Brain microvascular endothelial cell (primary cell): ENCODE measurements around the gene CMKLR1.

Experiments
- DNase-seq: peaks from one replicate; pipeline ENCODE4 v3.0.0-alpha.2; 2020
- H3K27ac ChIP-seq: fragments of 250-450 bp; sonication (Bioruptor Pico); 2 replicates; pipeline ENCODE4 v1.5.1; 2020; ENCODE audit warnings: mild to moderate bottlenecking, moderate library complexity
- H3K27me3 ChIP-seq: fragments of 250-450 bp; sonication (Bioruptor Pico); replicated peaks from 2 replicates; pipeline ENCODE4 v1.5.1; 2020; ENCODE audit warnings: mild to moderate bottlenecking
- H3K36me3 ChIP-seq: fragments of 250-450 bp; sonication (Bioruptor Pico); replicated peaks from 2 replicates; pipeline ENCODE4 v1.5.1; 2020; ENCODE audit warnings: mild to moderate bottlenecking
- H3K4me3 ChIP-seq: 2 replicates; pipeline ENCODE4 v1.5.1; 2011; ENCODE audit warnings: low read depth, mild to moderate bottlenecking, control low read depth, low read length, moderate library complexity
- in situ Hi-C: cut with HindIII; loops from 2 replicates; pipeline ENCODE4 v1.10.0; 2017; ENCODE audit warnings: low sequenced_read_pairs, low pct_ligation_motif_present
- TF ChIP-seq, protein P1 (sequence below): IDR thresholded peaks from 2 replicates; pipeline ENCODE4 v1.5.1; 2011; ENCODE audit warnings: low read depth, mild to moderate bottlenecking, moderate library complexity, low read length, control low read depth, inconsistent platforms; ENCODE audit errors: missing control alignments

CMKLR1 gene

GRCh38 chr12:108360487-108360886 is 21.4 kb upstream of the CMKLR1 start:
- H3K27me3 ChIP-seq: no peaks in the 10 kb centered on the region
- no peaks in the 10 kb centered on the region for H3K36me3 ChIP-seq
- TF ChIP-seq, protein P1, sequence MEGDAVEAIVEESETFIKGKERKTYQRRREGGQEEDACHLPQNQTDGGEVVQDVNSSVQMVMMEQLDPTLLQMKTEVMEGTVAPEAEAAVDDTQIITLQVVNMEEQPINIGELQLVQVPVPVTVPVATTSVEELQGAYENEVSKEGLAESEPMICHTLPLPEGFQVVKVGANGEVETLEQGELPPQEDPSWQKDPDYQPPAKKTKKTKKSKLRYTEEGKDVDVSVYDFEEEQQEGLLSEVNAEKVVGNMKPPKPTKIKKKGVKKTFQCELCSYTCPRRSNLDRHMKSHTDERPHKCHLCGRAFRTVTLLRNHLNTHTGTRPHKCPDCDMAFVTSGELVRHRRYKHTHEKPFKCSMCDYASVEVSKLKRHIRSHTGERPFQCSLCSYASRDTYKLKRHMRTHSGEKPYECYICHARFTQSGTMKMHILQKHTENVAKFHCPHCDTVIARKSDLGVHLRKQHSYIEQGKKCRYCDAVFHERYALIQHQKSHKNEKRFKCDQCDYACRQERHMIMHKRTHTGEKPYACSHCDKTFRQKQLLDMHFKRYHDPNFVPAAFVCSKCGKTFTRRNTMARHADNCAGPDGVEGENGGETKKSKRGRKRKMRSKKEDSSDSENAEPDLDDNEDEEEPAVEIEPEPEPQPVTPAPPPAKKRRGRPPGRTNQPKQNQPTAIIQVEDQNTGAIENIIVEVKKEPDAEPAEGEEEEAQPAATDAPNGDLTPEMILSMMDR: no peak
- in situ Hi-C loops: no loop called here
- H3K4me3 ChIP-seq: no peak overlapping the region
- peak; percentile 35 for DNase-seq
- H3K27ac ChIP-seq: no peak overlapping the region

DNA sequence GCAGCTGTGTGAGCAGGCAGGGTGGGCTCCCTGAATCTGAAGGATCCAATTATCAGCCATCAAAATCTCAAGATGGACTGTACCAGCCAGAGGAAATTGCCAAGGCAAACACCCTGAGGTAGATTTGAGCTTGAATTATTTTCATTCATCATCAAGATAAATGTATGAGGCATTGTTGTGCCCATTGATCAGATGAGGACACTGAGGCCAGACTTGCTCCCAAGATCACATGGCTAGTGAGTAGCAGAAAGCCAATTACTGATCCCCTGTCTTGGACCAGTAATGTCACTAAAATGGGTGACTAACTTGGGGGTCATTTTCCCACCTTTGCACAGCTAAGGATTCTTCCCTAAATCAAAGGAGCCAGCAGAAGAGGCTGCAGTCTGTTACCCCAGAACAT is 20.9 kb upstream of the CMKLR1 start:
- in situ Hi-C loops: no loop called here
- TF ChIP-seq, protein P1: no peak
- no peak for DNase-seq
- no peak overlapping the region for H3K27ac ChIP-seq
- H3K36me3 ChIP-seq: no peaks in the 10 kb centered on the region
- no peak overlapping the region for H3K4me3 ChIP-seq
- H3K27me3 ChIP-seq: no peaks in the 10 kb centered on the region

- TF ChIP-seq, protein P1: no peak
- in situ Hi-C loops: no loop called here
- Histone ChIP-seq H3K27ac (no peak overlapping the region), H3K27me3 (no peaks in the 10 kb centered on the region), H3K36me3 (no peaks in the 10 kb centered on the region), H3K4me3 (no peak overlapping the region)
- DNase-seq: no peak
These were observed 19.5 kb upstream of the CMKLR1 start for GRCh38 chr12:108358580-108358965.

GRCh38 chr12:108357834-108358579 is 18.9 kb upstream of the CMKLR1 start:
- H3K4me3 ChIP-seq: no peak overlapping the region
- DNase-seq: no peak
- no peaks in the 10 kb centered on the region for H3K36me3 ChIP-seq
- H3K27ac ChIP-seq: no peak overlapping the region
- TF ChIP-seq, protein P1: no peak
- in situ Hi-C loops: no loop called here
- no peaks in the 10 kb centered on the region for H3K27me3 ChIP-seq

GRCh38 chr12:108356835-108357806 is 18.0 kb upstream of the CMKLR1 start:
- no peak overlapping the region for H3K27ac ChIP-seq
- TF ChIP-seq, protein P1: no peak
- H3K27me3 ChIP-seq: no peaks in the 10 kb centered on the region
- H3K4me3 ChIP-seq: no peak overlapping the region
- no peak for DNase-seq
- in situ Hi-C loops: no loop called here
- no peaks in the 10 kb centered on the region for H3K36me3 ChIP-seq
